WTC11 (cell line): ENCODE measurements around the gene STKLD1. TPM values are rescaled to one million over a fixed set of nuclear protein-coding genes. Genes with fewer than 3 reads are reported as not detected.

Experiments
- ATAC-seq: fragments of 200-7000 bp; cut with Tn5 transposase; 2 replicates; pipeline ENCODE4 v1.10.0; 2021; ENCODE audit warnings: mild to moderate bottlenecking, moderate library complexity
- CTCF ChIA-PET: fragments of 300-600 bp; sonication (Branson Sonifier 250); formaldehyde crosslinking; loops from one replicate; lab custom pipeline; 2021; ENCODE audit warnings: antibody characterized with exemption; lab: Charles Lee
- POLR2A ChIA-PET: fragments of 350-600 bp; sonication (Branson Sonifier 250); formaldehyde crosslinking; loops from one replicate; lab custom pipeline; 2021; ENCODE audit warnings: antibody characterized with exemption; lab: Charles Lee
- DNase-seq: peaks from one replicate; pipeline ENCODE4 v3.0.0; 2021; ENCODE audit warnings: low spot score
- H3K27ac Mint-ChIP-seq: 2 replicates; pipeline ENCODE4 v1.8.0; 2021; ENCODE audit warnings: mixed read lengths
- H3K27me3 Mint-ChIP-seq: 2 replicates; pipeline ENCODE4 v1.8.0; 2021; ENCODE audit warnings: low read depth, mild to moderate bottlenecking, moderate library complexity, mixed read lengths
- H3K36me3 Mint-ChIP-seq: 2 replicates; pipeline ENCODE4 v1.8.0; 2021; ENCODE audit warnings: mixed read lengths
- H3K4me1 Mint-ChIP-seq: 2 replicates; pipeline ENCODE4 v1.8.0; 2022; ENCODE audit warnings: mixed read lengths
- H3K4me3 Mint-ChIP-seq: 2 replicates; pipeline ENCODE4 v1.8.0; 2021; ENCODE audit warnings: mild to moderate bottlenecking, moderate library complexity, mixed read lengths
- H3K9me3 Mint-ChIP-seq: 2 replicates; pipeline ENCODE4 v1.8.0; 2021; ENCODE audit warnings: mixed read lengths
- FOXK1 ChIP-seq: sonication (generic); formaldehyde crosslinking; IDR thresholded peaks from 2 replicates; pipeline ENCODE4 v1.8.0; 2022; ENCODE audit warnings: mild to moderate bottlenecking, moderate library complexity, missing genetic modification reagents
- FOXP1 ChIP-seq: sonication (generic); formaldehyde crosslinking; IDR thresholded peaks from 2 replicates; pipeline ENCODE4 v1.8.0; 2022; ENCODE audit warnings: missing genetic modification reagents, mild to moderate bottlenecking, moderate library complexity, borderline replicate concordance
- HMGA2 ChIP-seq: fragments of 250-450 bp; sonication (Bioruptor Pico); IDR thresholded peaks from 2 replicates; pipeline ENCODE4 v1.4.0; 2021; ENCODE audit warnings: mild to moderate bottlenecking, moderate library complexity
- NR3C1 ChIP-seq: sonication (generic); formaldehyde crosslinking; conservative IDR thresholded peaks from 2 replicates; pipeline ENCODE4 v1.8.1; 2023; ENCODE audit warnings: low read depth, mild to moderate bottlenecking, missing genetic modification reagents
- PRRX2 ChIP-seq: fragments of 250-450 bp; sonication (Bioruptor Pico); IDR thresholded peaks from 2 replicates; pipeline ENCODE4 v1.8.0; 2021; ENCODE audit warnings: mild to moderate bottlenecking
- RORB ChIP-seq: fragments of 250-450 bp; sonication (Bioruptor Pico); IDR thresholded peaks from 2 replicates; pipeline ENCODE4 v1.9.0; 2021; ENCODE audit warnings: mild to moderate bottlenecking
- SMAD3 ChIP-seq: sonication (generic); formaldehyde crosslinking; IDR thresholded peaks from 2 replicates; pipeline ENCODE4 v1.8.0; 2022; ENCODE audit warnings: missing genetic modification reagents, mild to moderate bottlenecking, borderline replicate concordance
- TCF7 ChIP-seq: sonication (generic); formaldehyde crosslinking; IDR thresholded peaks from 2 replicates; pipeline ENCODE4 v1.8.0; 2022; ENCODE audit warnings: mild to moderate bottlenecking, low read depth, missing genetic modification reagents, moderate library complexity
- ZNF121 ChIP-seq: sonication (generic); formaldehyde crosslinking; IDR thresholded peaks from 2 replicates; pipeline ENCODE4 v1.8.0; 2023; ENCODE audit warnings: missing genetic modification reagents
- ZNF396 ChIP-seq: fragments of 250-450 bp; sonication (Bioruptor Pico); IDR thresholded peaks from 2 replicates; pipeline ENCODE4 v1.8.0; 2021; ENCODE audit warnings: mild to moderate bottlenecking, moderate library complexity, borderline replicate concordance
- ZNF671 ChIP-seq: fragments of 250-450 bp; sonication (Bioruptor Pico); IDR thresholded peaks from 2 replicates; pipeline ENCODE4 v1.8.0; 2021; ENCODE audit warnings: mild to moderate bottlenecking
- total RNA-seq: library from RNA; stranded (reverse); gene quantifications from 3 replicates; pipeline ENCODE4 v1.2.3, GENCODE V29; 2021
- TF ChIP-seq, protein P1 (sequence below): sonication (generic); formaldehyde crosslinking; IDR thresholded peaks from 2 replicates; pipeline ENCODE4 v1.8.1; 2022; ENCODE audit warnings: missing genetic modification reagents, borderline replicate concordance
- TF ChIP-seq, protein P2 (sequence below): sonication (generic); formaldehyde crosslinking; IDR thresholded peaks from 2 replicates; pipeline ENCODE4 v1.8.1; 2022; ENCODE audit warnings: mild to moderate bottlenecking, missing genetic modification reagents, moderate library complexity, borderline replicate concordance
- TF ChIP-seq, protein P3 (sequence below): fragments of 250-450 bp; sonication (Bioruptor Pico); IDR thresholded peaks from 2 replicates; pipeline ENCODE4 v1.9.0; 2021; ENCODE audit warnings: mild to moderate bottlenecking, borderline replicate concordance
- TF ChIP-seq, protein P4 (sequence below): sonication (generic); formaldehyde crosslinking; IDR thresholded peaks from 2 replicates; pipeline ENCODE4 v1.8.1; 2023; ENCODE audit warnings: mild to moderate bottlenecking, missing genetic modification reagents
- TF ChIP-seq, protein P5 (sequence below): sonication (generic); formaldehyde crosslinking; IDR thresholded peaks from 2 replicates; pipeline ENCODE4 v1.8.1; 2023; ENCODE audit warnings: mild to moderate bottlenecking, missing genetic modification reagents, borderline replicate concordance
- TF ChIP-seq, protein P6 (sequence below): sonication (generic); formaldehyde crosslinking; IDR thresholded peaks from 2 replicates; pipeline ENCODE4 v1.8.1; 2022; ENCODE audit warnings: low read depth, missing genetic modification reagents, borderline replicate concordance
- TF ChIP-seq, protein P7 (sequence below): sonication (generic); formaldehyde crosslinking; IDR thresholded peaks from 2 replicates; pipeline ENCODE4 v1.8.1; 2023; ENCODE audit warnings: mild to moderate bottlenecking, missing genetic modification reagents, moderate library complexity
- TF ChIP-seq, protein P8 (sequence below): fragments of 250-450 bp; sonication (Bioruptor Pico); IDR thresholded peaks from 2 replicates; pipeline ENCODE4 v1.9.0; 2021; ENCODE audit warnings: mild to moderate bottlenecking

The STKLD1 gene
- total RNA-seq, 1 experiment from 2014 or later, result 0.98 TPM

DNA sequence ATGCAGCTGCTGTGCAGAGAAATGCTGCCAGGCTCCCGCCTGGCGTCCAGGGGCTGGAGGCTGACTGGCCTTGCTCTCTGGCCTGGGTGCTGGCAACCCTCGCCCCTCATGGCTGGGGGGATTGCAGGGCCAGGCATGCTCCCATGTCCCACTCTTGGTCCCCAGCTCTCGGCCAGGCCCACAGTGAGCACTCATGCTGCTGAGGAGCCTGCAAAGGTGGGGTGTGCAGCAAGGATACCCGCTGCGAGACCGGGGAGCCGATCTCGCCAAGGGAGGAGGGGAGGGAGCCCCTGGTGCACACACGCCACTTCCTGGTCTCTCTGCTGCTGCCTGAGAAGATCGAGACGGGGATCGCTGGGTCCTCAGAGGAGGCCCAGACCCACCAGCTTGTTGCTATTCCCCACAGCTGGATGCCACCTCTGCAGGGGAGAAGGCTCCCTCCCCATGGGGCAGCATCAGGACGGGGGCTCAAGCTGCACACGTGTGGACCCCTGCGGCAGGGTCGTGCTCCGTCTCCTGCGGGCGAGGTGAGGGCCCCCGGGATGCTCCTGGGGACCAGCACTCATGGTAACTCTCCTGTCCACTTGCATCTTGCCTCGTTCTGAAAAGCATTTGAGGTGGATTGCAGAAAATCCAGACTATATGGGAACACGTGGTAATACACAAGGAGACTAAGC is 69.3 kb downstream of the STKLD1 start (continued):
- TF ChIP-seq, protein P1, sequence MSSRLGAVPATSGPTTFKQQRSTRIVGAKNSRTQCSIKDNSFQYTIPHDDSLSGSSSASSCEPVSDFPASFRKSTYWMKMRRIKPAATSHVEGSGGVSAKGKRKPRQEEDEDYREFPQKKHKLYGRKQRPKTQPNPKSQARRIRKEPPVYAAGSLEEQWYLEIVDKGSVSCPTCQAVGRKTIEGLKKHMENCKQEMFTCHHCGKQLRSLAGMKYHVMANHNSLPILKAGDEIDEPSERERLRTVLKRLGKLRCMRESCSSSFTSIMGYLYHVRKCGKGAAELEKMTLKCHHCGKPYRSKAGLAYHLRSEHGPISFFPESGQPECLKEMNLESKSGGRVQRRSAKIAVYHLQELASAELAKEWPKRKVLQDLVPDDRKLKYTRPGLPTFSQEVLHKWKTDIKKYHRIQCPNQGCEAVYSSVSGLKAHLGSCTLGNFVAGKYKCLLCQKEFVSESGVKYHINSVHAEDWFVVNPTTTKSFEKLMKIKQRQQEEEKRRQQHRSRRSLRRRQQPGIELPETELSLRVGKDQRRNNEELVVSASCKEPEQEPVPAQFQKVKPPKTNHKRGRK (CRISPR knock-in tag), result no peak
- no peak for TF ChIP-seq ZNF396 (CRISPR knock-in tag)

DNA sequence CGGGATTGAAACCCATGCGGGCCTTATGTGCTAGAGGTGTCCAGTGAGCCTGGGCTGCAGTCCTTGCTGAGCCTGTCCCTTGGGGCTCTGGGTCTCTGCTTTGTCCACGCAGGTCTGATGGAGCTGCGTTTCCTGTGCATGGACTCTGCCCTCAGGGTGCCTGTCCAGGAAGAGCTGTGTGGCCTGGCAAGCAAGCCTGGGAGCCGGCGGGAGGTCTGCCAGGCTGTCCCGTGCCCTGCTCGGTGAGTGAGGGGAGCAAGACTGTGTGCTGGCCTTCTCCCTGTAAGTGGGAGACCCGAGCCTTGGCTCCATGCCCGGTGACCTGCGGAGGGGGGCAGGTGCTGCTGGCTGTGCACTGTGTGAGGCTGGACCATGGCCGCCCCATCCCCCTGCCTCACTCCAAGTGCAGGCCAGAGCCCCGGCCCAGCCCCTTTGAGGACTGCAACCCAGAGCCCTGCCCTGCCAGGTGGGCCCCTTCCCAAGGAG is 72.4 kb downstream of the STKLD1 start:
- no peaks in the 10 kb centered on the region for H3K9me3 Mint-ChIP-seq
- H3K4me1 Mint-ChIP-seq, result no peaks in the 10 kb centered on the region
- no peak for TF ChIP-seq ZNF121 (CRISPR knock-in tag)
- TF ChIP-seq, protein P2, sequence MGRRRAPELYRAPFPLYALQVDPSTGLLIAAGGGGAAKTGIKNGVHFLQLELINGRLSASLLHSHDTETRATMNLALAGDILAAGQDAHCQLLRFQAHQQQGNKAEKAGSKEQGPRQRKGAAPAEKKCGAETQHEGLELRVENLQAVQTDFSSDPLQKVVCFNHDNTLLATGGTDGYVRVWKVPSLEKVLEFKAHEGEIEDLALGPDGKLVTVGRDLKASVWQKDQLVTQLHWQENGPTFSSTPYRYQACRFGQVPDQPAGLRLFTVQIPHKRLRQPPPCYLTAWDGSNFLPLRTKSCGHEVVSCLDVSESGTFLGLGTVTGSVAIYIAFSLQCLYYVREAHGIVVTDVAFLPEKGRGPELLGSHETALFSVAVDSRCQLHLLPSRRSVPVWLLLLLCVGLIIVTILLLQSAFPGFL (CRISPR knock-in tag), result no peak
- no peak for TF ChIP-seq HMGA2 (CRISPR knock-in tag)
- TF ChIP-seq TCF7 (CRISPR knock-in tag), result no peak
- TF ChIP-seq, protein P3, sequence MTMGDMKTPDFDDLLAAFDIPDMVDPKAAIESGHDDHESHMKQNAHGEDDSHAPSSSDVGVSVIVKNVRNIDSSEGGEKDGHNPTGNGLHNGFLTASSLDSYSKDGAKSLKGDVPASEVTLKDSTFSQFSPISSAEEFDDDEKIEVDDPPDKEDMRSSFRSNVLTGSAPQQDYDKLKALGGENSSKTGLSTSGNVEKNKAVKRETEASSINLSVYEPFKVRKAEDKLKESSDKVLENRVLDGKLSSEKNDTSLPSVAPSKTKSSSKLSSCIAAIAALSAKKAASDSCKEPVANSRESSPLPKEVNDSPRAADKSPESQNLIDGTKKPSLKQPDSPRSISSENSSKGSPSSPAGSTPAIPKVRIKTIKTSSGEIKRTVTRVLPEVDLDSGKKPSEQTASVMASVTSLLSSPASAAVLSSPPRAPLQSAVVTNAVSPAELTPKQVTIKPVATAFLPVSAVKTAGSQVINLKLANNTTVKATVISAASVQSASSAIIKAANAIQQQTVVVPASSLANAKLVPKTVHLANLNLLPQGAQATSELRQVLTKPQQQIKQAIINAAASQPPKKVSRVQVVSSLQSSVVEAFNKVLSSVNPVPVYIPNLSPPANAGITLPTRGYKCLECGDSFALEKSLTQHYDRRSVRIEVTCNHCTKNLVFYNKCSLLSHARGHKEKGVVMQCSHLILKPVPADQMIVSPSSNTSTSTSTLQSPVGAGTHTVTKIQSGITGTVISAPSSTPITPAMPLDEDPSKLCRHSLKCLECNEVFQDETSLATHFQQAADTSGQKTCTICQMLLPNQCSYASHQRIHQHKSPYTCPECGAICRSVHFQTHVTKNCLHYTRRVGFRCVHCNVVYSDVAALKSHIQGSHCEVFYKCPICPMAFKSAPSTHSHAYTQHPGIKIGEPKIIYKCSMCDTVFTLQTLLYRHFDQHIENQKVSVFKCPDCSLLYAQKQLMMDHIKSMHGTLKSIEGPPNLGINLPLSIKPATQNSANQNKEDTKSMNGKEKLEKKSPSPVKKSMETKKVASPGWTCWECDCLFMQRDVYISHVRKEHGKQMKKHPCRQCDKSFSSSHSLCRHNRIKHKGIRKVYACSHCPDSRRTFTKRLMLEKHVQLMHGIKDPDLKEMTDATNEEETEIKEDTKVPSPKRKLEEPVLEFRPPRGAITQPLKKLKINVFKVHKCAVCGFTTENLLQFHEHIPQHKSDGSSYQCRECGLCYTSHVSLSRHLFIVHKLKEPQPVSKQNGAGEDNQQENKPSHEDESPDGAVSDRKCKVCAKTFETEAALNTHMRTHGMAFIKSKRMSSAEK (CRISPR knock-in tag), result no peak
- TF ChIP-seq FOXK1, result no peak
- TF ChIP-seq, protein P4, sequence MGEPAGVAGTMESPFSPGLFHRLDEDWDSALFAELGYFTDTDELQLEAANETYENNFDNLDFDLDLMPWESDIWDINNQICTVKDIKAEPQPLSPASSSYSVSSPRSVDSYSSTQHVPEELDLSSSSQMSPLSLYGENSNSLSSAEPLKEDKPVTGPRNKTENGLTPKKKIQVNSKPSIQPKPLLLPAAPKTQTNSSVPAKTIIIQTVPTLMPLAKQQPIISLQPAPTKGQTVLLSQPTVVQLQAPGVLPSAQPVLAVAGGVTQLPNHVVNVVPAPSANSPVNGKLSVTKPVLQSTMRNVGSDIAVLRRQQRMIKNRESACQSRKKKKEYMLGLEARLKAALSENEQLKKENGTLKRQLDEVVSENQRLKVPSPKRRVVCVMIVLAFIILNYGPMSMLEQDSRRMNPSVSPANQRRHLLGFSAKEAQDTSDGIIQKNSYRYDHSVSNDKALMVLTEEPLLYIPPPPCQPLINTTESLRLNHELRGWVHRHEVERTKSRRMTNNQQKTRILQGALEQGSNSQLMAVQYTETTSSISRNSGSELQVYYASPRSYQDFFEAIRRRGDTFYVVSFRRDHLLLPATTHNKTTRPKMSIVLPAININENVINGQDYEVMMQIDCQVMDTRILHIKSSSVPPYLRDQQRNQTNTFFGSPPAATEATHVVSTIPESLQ (CRISPR knock-in tag), result no peak
- TF ChIP-seq RORB (CRISPR knock-in tag), result no peak
- TF ChIP-seq, protein P5, sequence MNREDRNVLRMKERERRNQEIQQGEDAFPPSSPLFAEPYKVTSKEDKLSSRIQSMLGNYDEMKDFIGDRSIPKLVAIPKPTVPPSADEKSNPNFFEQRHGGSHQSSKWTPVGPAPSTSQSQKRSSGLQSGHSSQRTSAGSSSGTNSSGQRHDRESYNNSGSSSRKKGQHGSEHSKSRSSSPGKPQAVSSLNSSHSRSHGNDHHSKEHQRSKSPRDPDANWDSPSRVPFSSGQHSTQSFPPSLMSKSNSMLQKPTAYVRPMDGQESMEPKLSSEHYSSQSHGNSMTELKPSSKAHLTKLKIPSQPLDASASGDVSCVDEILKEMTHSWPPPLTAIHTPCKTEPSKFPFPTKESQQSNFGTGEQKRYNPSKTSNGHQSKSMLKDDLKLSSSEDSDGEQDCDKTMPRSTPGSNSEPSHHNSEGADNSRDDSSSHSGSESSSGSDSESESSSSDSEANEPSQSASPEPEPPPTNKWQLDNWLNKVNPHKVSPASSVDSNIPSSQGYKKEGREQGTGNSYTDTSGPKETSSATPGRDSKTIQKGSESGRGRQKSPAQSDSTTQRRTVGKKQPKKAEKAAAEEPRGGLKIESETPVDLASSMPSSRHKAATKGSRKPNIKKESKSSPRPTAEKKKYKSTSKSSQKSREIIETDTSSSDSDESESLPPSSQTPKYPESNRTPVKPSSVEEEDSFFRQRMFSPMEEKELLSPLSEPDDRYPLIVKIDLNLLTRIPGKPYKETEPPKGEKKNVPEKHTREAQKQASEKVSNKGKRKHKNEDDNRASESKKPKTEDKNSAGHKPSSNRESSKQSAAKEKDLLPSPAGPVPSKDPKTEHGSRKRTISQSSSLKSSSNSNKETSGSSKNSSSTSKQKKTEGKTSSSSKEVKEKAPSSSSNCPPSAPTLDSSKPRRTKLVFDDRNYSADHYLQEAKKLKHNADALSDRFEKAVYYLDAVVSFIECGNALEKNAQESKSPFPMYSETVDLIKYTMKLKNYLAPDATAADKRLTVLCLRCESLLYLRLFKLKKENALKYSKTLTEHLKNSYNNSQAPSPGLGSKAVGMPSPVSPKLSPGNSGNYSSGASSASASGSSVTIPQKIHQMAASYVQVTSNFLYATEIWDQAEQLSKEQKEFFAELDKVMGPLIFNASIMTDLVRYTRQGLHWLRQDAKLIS (CRISPR knock-in tag), result no peak
- TF ChIP-seq SMAD3, result no peak
- TF ChIP-seq, protein P6, sequence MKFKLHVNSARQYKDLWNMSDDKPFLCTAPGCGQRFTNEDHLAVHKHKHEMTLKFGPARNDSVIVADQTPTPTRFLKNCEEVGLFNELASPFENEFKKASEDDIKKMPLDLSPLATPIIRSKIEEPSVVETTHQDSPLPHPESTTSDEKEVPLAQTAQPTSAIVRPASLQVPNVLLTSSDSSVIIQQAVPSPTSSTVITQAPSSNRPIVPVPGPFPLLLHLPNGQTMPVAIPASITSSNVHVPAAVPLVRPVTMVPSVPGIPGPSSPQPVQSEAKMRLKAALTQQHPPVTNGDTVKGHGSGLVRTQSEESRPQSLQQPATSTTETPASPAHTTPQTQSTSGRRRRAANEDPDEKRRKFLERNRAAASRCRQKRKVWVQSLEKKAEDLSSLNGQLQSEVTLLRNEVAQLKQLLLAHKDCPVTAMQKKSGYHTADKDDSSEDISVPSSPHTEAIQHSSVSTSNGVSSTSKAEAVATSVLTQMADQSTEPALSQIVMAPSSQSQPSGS, result no peak
- TF ChIP-seq, protein P7, sequence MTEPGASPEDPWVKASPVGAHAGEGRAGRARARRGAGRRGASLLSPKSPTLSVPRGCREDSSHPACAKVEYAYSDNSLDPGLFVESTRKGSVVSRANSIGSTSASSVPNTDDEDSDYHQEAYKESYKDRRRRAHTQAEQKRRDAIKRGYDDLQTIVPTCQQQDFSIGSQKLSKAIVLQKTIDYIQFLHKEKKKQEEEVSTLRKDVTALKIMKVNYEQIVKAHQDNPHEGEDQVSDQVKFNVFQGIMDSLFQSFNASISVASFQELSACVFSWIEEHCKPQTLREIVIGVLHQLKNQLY (CRISPR knock-in tag), result no peak
- no peak for TF ChIP-seq NR3C1
- TF ChIP-seq PRRX2 (CRISPR knock-in tag), result no peak
- TF ChIP-seq ZNF671 (CRISPR knock-in tag), result no peak
- no peak for TF ChIP-seq FOXP1
- TF ChIP-seq, protein P8, sequence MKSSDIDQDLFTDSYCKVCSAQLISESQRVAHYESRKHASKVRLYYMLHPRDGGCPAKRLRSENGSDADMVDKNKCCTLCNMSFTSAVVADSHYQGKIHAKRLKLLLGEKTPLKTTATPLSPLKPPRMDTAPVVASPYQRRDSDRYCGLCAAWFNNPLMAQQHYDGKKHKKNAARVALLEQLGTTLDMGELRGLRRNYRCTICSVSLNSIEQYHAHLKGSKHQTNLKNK (CRISPR knock-in tag), result no peak
- H3K4me3 Mint-ChIP-seq, result no peak overlapping the region
- H3K27me3 Mint-ChIP-seq, result no peaks in the 10 kb centered on the region
- CTCF ChIA-PET, result no interaction called here
- H3K36me3 Mint-ChIP-seq, result no peaks in the 10 kb centered on the region
- peak; percentile 9 for DNase-seq
- H3K27ac Mint-ChIP-seq, result no peak overlapping the region
- POLR2A ChIA-PET, result no interaction called here
- peak; percentile 24; the same call in 1 of the 2 replicates for ATAC-seq
